ENCODE results near the gene OR1F1. TPM values are rescaled to one million over a fixed set of nuclear protein-coding genes. Genes with fewer than 3 reads are reported as not detected.
A peak's percentile ranks its signal among the peaks of the same experiment; 100 is the strongest.

Gene OR1F1
- total and polyA plus RNA-seq, 9 of the 15 experiments (the other 6 are each of a cell fraction or from before 2014, with no cell fraction given) = 0.15 to 0.61 (median 0.35) TPM; not detected in 3

DNA sequence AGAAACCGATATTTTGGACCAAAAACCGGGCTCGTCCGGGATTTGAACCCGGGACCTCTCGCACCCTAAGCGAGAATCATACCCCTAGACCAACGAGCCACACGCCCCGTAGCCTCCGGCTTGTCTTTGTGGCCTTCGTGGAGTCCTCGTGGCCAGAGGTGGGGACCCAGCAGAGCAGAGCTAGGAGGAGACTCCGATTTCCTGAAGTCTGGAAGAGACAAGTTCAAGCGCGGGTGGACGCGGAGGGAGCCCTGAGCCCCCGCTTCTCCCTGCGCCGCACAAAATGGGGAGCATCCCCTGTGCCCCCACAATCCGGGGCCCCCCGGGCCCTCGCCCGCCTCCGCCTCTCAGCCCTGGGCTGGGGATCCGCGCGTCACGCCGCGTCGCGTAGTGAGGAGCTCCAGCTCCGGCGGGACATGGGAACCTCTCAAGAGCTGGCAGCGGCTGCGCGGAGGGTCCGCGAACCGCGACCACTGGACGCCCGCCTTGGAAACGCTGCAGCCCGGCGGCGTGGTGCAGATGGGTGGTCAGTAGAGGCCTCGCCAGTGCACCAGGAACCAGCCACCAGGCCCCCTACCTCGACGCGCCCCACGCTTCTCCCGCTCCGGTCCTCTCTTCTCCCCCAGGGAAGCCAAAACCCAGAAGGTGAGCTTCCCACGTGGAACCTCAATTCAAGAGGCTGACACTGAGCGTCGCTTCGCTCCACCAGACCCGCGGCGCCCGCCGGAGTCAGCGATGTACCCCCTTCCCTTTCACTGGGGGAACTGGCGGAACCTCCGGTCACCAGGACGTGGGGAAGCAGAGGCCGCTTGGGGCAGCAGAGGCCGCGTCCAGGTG lies 5.2 kb upstream of the OR1F1 start (continued):
- TF ChIP-seq FOXO4 (CRISPR knock-in tag; IDR thresholded peaks at IDR 0.05) (no peak), ETS1 (conservative IDR thresholded peaks at IDR 0.05; ENCODE audit: control insufficient read depth, low read depth, low read length) (peak; percentile 42; the same call in 1 of the 2 replicates), RBM34 (IDR thresholded peaks at IDR 0.05; ENCODE audit: borderline replicate concordance, insufficient read depth, low read length) (no peak), CREB1 (IDR thresholded peaks at IDR 0.05) (peak; percentile 47; the same call in 1 of the 2 replicates), CREB1 (CRISPR knock-in tag; IDR thresholded peaks at IDR 0.05) (no peak; the same call in 1 of the 2 replicates), MAZ (CRISPR knock-in tag; conservative IDR thresholded peaks at IDR 0.05 in 1 of 2, IDR thresholded peaks at IDR 0.05 in 1 of 2) (peak; percentile 10 to 46; a peak in 1 of 4 replicates), HDAC1 (IDR thresholded peaks at IDR 0.05) (peak; percentile 18 to 93; a peak in 3 of 4 replicates), ZNF57 (CRISPR knock-in tag; IDR thresholded peaks at IDR 0.05) (no peak), RHOXF2B (CRISPR knock-in tag; conservative IDR thresholded peaks at IDR 0.05) (no peak), CHAMP1 (IDR thresholded peaks at IDR 0.05) (no peak), POLR2B (IDR thresholded peaks at IDR 0.05; ENCODE audit: low read depth, partially characterized antibody) (no peak), RB1 (IDR thresholded peaks at IDR 0.05; ENCODE audit: low read depth) (peak; percentile 52; the same call in 1 of the 2 replicates), ZBTB9 (CRISPR knock-in tag; IDR thresholded peaks at IDR 0.05) (peak; percentile 79; the same call in 1 of the 2 replicates), E2F1 (CRISPR knock-in tag; IDR thresholded peaks at IDR 0.05) (0 out of 2 replicates have a peak, but pooled peaks have one; percentile 15)
- TF ChIP-seq, protein P1, sequence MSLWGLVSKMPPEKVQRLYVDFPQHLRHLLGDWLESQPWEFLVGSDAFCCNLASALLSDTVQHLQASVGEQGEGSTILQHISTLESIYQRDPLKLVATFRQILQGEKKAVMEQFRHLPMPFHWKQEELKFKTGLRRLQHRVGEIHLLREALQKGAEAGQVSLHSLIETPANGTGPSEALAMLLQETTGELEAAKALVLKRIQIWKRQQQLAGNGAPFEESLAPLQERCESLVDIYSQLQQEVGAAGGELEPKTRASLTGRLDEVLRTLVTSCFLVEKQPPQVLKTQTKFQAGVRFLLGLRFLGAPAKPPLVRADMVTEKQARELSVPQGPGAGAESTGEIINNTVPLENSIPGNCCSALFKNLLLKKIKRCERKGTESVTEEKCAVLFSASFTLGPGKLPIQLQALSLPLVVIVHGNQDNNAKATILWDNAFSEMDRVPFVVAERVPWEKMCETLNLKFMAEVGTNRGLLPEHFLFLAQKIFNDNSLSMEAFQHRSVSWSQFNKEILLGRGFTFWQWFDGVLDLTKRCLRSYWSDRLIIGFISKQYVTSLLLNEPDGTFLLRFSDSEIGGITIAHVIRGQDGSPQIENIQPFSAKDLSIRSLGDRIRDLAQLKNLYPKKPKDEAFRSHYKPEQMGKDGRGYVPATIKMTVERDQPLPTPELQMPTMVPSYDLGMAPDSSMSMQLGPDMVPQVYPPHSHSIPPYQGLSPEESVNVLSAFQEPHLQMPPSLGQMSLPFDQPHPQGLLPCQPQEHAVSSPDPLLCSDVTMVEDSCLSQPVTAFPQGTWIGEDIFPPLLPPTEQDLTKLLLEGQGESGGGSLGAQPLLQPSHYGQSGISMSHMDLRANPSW (CRISPR knock-in tag; IDR thresholded peaks at IDR 0.05) = 0 out of 2 replicates have a peak, but pooled peaks have one; percentile 39
